Measurements from ENCODE around the gene KIF26B.

The KIF26B gene

DNA sequence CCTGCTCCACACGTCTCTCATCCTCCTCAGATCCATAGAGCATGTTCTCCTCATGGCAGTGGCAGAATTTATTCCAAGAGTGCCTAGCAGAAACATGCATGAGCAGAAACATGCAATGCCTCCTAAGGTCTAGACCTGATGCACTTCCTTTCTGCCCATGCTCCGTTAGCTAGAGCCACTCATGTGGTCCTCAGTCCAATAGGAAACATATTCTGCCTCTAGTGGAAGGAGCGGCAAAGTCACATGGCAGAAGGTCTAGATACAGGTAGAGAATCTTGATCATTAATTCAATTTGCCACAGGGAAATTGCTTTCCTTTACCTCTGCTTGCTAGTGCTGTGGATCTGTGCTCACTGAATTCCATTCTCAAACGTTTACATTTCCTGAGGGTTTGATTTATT is 130.4 kb downstream of the KIF26B start:
- TF ChIP-seq, protein P1, sequence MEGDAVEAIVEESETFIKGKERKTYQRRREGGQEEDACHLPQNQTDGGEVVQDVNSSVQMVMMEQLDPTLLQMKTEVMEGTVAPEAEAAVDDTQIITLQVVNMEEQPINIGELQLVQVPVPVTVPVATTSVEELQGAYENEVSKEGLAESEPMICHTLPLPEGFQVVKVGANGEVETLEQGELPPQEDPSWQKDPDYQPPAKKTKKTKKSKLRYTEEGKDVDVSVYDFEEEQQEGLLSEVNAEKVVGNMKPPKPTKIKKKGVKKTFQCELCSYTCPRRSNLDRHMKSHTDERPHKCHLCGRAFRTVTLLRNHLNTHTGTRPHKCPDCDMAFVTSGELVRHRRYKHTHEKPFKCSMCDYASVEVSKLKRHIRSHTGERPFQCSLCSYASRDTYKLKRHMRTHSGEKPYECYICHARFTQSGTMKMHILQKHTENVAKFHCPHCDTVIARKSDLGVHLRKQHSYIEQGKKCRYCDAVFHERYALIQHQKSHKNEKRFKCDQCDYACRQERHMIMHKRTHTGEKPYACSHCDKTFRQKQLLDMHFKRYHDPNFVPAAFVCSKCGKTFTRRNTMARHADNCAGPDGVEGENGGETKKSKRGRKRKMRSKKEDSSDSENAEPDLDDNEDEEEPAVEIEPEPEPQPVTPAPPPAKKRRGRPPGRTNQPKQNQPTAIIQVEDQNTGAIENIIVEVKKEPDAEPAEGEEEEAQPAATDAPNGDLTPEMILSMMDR (IDR thresholded peaks at IDR 0.05; ENCODE audit: low read depth, low read length, missing control alignments): no peak
- in situ Hi-C loops (cut with HindIII; ENCODE audit: low sequenced_read_pairs): no loop called here
- H3K4me3 ChIP-seq (ENCODE audit: low read depth, low read length): no peak overlapping the region
- DNase-seq (ENCODE audit: low read depth): no peak

DNA sequence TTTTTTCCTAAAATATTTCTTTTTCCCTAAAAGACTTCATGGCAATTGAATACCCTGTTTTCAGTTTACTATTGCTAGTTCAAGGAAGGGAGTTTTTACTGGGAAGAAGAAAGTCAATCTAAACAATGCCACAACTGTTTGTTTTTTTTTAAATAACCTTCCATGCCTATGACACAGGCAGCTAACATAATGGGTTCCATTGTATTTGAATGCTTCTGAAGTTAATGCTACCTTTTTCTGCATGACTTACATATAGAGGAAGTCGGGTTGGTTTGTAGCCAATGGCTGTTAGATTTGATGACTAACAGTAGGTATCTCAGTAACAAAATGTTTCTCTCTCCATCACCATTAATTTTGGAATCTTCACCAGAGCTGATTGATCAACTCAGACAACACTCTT is 134.0 kb downstream of the KIF26B start:
- DNase-seq (ENCODE audit: low read depth): no peak
- TF ChIP-seq, protein P1 (IDR thresholded peaks at IDR 0.05; ENCODE audit: low read depth, low read length, missing control alignments): no peak
- H3K4me3 ChIP-seq (ENCODE audit: low read depth, low read length): no peak overlapping the region
- in situ Hi-C loops (cut with HindIII; ENCODE audit: low sequenced_read_pairs): no loop called here

DNA sequence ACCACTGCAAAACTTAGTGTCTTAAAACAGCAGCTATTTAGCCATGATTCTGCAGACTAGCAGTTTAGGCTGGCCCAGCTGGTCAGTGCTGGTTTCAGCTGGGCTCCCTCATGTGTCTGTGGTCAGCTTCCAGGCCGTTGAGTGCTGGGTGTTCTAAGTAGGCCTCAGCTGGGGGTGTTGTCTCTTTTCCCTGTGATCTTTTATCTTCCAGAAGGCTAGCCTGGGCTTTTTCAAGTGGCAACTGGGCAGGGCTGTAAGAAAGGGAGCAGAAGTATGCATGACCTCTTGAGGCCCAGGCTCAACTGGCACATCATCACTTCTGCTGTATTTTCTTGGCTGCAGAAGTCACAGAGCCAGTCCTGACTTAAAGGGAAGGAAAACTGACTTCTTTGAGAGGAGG is 136.1 kb downstream of the KIF26B start:
- no peak overlapping the region for H3K4me3 ChIP-seq (ENCODE audit: low read depth, low read length)
- TF ChIP-seq, protein P1 (IDR thresholded peaks at IDR 0.05; ENCODE audit: low read depth, low read length, missing control alignments): no peak
- in situ Hi-C loops (cut with HindIII; ENCODE audit: low sequenced_read_pairs): no loop called here
- DNase-seq (ENCODE audit: low read depth): no peak

DNA sequence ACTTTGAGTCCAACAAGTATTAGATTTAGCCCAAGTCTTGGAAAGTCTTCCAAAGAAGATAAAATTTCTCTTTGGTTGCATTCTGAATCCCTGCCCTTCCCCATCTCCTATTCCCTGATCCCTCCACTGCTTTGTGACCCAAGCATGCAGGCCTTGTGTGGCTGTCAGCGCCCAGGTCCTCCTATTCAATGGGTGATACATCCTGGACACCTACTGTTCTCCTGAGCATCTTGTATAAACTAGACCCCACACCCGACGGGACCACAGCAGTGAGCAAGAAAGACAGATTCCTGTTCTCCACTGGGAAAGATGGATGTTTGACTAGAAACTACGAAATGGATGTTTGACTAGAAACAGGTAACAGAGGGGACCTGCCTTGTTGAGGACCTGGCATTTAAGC is 136.6 kb downstream of the KIF26B start:
- in situ Hi-C loops (cut with HindIII; ENCODE audit: low sequenced_read_pairs): no loop called here
- no peak overlapping the region for H3K4me3 ChIP-seq (ENCODE audit: low read depth, low read length)
- TF ChIP-seq, protein P1 (IDR thresholded peaks at IDR 0.05; ENCODE audit: low read depth, low read length, missing control alignments): no peak
- no peak for DNase-seq (ENCODE audit: low read depth)

DNA sequence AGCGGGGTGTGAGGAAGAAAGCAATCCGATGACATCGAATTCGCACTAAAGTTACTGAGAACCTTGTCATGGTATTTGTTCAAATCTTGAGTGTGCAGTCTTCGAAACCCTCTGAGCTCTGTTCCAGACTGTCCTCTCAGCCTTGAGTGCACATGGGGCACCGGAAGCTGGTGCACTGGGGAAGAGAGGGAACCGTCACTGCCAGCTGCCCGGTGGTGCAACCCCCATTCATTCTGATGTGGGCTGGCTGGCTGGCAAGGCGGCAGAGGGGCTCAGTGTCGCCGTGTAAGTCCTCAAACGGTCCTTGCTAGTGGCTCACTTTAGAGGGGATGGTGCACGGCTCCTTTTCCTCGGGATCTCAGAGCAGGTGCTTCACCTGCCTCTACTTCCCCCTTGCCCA is 137.4 kb downstream of the KIF26B start:
- TF ChIP-seq, protein P1 (IDR thresholded peaks at IDR 0.05; ENCODE audit: low read depth, low read length, missing control alignments): no peak
- in situ Hi-C loops (cut with HindIII; ENCODE audit: low sequenced_read_pairs): no loop called here
- no peak overlapping the region for H3K4me3 ChIP-seq (ENCODE audit: low read depth, low read length)
- no peak for DNase-seq (ENCODE audit: low read depth)

DNA sequence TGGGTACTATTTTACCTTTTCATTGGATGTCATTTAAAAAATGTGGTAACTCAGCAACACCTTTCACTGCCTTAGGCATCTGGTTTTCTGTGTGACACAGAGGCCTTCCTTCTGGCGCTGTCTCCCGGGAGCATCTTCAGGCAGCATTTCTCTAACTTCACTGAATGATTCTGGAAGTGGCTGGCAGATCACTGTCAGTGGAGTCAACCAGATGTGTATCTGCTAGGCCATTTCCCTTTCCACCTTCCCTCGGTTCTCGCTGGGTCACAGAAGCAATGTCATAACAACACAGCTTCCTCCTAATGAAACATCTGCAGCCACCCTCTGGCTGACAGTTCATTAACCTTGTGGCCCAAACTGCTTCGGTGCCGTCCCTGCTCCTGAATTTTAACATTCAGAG is 137.8 kb downstream of the KIF26B start:
- in situ Hi-C loops (cut with HindIII; ENCODE audit: low sequenced_read_pairs): no loop called here
- DNase-seq (ENCODE audit: low read depth): no peak

More for the DNA sequence above, 137.8 kb downstream of the KIF26B start:
- TF ChIP-seq, protein P1 (IDR thresholded peaks at IDR 0.05; ENCODE audit: low read depth, low read length, missing control alignments): no peak
- no peak overlapping the region for H3K4me3 ChIP-seq (ENCODE audit: low read depth, low read length)

Data from astrocyte of the cerebellum (primary cell).